AG04450 (cell line): Measurements from ENCODE around the gene ZSWIM5. TPM values are rescaled to one million over a fixed set of nuclear protein-coding genes. Genes with fewer than 3 reads are reported as not detected.

Source experiments
- CTCF ChIA-PET: fragments of 300-600, 350-600 bp; formaldehyde crosslinking; extraction: SDS; loops from one replicate; lab custom pipeline; 2022; ENCODE audit warnings: antibody characterized with exemption, inconsistent platforms; lab: Charles Lee
- POLR2A ChIA-PET: fragments of 350-600 bp; formaldehyde crosslinking; extraction: SDS; loops from one replicate; lab custom pipeline; 2021; ENCODE audit warnings: antibody characterized with exemption, inconsistent platforms; lab: Yijun Ruan, JAX
- DNase-seq: peaks from one replicate; pipeline ENCODE4 v3.0.0-alpha.2; 2011; ENCODE audit warnings: low read depth, low spot score
- H3K27ac ChIP-seq: one replicate; pipeline ENCODE4 v1.5.1; 2012; ENCODE audit warnings: low read depth, low read length, control low read depth
- H3K27me3 ChIP-seq: one replicate; pipeline ENCODE4 v1.6.0; 2012; ENCODE audit warnings: low read length; ENCODE audit not compliant: control insufficient read depth, insufficient read depth
- H3K4me3 ChIP-seq: 2 replicates; pipeline ENCODE4 v1.5.1; 2011; ENCODE audit warnings: mild to moderate bottlenecking, low read depth, low read length, control low read depth
- H3K9me3 ChIP-seq: 2 replicates; pipeline ENCODE4 v1.5.1; 2012; ENCODE audit warnings: low read length; ENCODE audit not compliant: control insufficient read depth, insufficient read depth
- CTCF ChIP-seq: IDR thresholded peaks from 2 replicates; pipeline ENCODE4 v1.5.1; 2011; ENCODE audit warnings: low read depth, low read length, control low read depth, inconsistent platforms
- polyA plus RNA-seq: library from polyadenylated mRNA; depleted of rRNA; stranded (reverse); fragments of >200 nt; gene quantifications from 2 replicates; pipeline ENCODE4 v1.2.3, GENCODE V29; 2011

Gene ZSWIM5
- polyA plus RNA-seq, 1 experiment = 0.06 TPM

GRCh38 chr1:45038661-45039364, 167.6 kb downstream of the ZSWIM5 start:
- Histone ChIP-seq H3K4me3 (no peak overlapping the region), H3K27ac (no peak overlapping the region), H3K9me3 (no peaks in the 10 kb centered on the region), H3K27me3 (peaks cover 2% of the 10 kb centered on the region)
- ChIA-PET CTCF (interaction anchor here (1.5 kb wide), 1 partner anchor 24 kb away, joined by 3 read pairs; no protein-coding TSS in a partner anchor), POLR2A (no interaction called here)
- TF ChIP-seq CTCF = no peak
- DNase-seq = no peak

- Histone ChIP-seq H3K4me3 (no peak overlapping the region), H3K9me3 (no peaks in the 10 kb centered on the region), H3K27ac (no peak overlapping the region), H3K27me3 (peaks cover 2% of the 10 kb centered on the region)
- ChIA-PET POLR2A (no interaction called here), CTCF (no interaction called here)
- no peak for DNase-seq
- TF ChIP-seq CTCF = no peak
Measured at GRCh38 chr1:45038240-45038639, 168.2 kb downstream of the ZSWIM5 start.

DNA sequence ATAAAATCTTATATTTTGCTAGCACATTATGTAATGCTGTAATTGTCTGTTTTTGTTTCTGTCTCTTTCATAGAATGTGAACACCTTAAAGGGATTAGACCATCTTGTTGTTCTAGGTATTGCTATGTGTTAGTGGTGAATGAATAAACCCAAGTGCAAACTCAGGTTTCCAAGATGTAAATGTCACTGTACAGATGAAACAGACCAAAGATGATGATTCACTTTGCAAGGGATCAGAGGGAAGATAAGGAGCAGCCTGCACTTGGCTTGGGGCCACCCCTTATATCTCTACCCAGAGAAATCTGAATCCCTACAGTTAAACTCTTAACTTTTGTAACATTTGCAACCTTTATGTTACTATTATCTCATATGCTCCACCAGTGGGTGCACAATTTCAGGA, 168.9 kb downstream of the ZSWIM5 start:
- ChIA-PET POLR2A (interaction anchor here (0.7 kb wide), 1 partner anchor 153 kb away, joined by 13 read pairs; no protein-coding TSS in a partner anchor), CTCF (no interaction called here)
- no peak for DNase-seq

DNA sequence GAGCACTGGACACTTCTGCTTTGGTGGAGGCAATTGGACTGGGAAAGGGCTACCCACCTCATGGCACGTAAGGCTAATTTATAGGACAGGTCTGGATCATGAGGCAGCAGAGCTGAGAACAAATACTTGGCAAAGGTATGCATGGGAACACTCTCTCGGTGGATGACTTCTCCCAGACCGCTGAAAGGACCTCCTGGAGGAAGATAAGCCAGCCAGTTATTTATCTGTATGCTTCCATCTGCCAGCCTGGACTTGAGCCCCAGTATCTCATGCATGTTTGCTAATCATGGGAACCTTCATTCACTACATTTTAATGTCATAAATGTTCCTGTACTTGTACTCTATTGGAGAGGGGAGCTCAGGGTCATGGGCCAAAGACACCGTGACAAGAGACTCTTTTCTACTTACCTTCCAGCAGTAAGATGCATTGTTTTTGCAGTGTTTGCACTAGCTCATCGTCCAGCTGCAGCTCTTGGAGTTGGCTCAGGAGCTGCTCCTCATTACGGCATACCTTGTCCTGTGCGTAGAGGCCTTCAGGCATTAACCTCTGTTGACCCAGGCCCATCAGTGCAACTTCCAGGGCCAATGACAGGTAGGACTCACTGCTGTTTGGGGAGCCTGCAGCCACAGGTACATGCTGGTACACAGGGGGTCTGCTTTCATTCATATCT, 170.6 kb downstream of the ZSWIM5 start:
- ChIA-PET POLR2A (no interaction called here), CTCF (interaction anchor here (2.1 kb wide), 1 partner anchor 265 kb away, joined by 7 read pairs; no protein-coding TSS in a partner anchor)
- DNase-seq = no peak
- Histone ChIP-seq H3K9me3 (no peaks in the 10 kb centered on the region), H3K27me3 (peaks cover 2% of the 10 kb centered on the region), H3K27ac (no peak overlapping the region), H3K4me3 (no peak overlapping the region)
- TF ChIP-seq CTCF = no peak

More for the DNA sequence above, 168.9 kb downstream of the ZSWIM5 start:
- TF ChIP-seq CTCF = no peak
- no peak overlapping the region for H3K27ac ChIP-seq
- no peak overlapping the region for H3K4me3 ChIP-seq
- no peaks in the 10 kb centered on the region for H3K9me3 ChIP-seq
- H3K27me3 ChIP-seq = peaks cover 2% of the 10 kb centered on the region

DNA sequence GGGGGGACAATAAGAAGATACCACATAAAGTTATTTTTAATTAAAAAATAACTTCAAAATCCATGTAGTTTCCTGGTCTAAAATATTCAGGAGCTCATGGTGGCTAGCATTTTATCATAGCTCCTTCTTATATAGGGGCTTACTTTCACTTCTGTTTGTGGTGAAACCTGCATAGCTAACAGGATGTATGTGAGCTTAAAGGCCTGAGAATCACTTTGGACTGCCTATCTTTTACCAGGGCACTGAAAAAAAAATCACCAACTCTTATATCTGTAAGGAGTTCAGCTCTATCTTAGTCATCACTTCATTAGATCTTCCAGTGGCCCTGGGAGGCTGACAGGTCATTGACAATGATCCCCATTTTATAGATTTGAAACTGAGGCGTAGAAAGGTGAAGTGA, 173.0 kb downstream of the ZSWIM5 start:
- H3K27me3 ChIP-seq = peaks cover 2% of the 10 kb centered on the region
- TF ChIP-seq CTCF = no peak
- CTCF ChIA-PET = interaction anchor here (0.9 kb wide), 2 partner anchors 15 to 57 kb away, joined by 3 read pairs; no protein-coding TSS in a partner anchor
- no peak for DNase-seq
- POLR2A ChIA-PET = no interaction called here
- no peak overlapping the region for H3K27ac ChIP-seq
- no peaks in the 10 kb centered on the region for H3K9me3 ChIP-seq
- no peak overlapping the region for H3K4me3 ChIP-seq
